ENCODE measurements around the gene PDZD2.

The PDZD2 gene

DNA sequence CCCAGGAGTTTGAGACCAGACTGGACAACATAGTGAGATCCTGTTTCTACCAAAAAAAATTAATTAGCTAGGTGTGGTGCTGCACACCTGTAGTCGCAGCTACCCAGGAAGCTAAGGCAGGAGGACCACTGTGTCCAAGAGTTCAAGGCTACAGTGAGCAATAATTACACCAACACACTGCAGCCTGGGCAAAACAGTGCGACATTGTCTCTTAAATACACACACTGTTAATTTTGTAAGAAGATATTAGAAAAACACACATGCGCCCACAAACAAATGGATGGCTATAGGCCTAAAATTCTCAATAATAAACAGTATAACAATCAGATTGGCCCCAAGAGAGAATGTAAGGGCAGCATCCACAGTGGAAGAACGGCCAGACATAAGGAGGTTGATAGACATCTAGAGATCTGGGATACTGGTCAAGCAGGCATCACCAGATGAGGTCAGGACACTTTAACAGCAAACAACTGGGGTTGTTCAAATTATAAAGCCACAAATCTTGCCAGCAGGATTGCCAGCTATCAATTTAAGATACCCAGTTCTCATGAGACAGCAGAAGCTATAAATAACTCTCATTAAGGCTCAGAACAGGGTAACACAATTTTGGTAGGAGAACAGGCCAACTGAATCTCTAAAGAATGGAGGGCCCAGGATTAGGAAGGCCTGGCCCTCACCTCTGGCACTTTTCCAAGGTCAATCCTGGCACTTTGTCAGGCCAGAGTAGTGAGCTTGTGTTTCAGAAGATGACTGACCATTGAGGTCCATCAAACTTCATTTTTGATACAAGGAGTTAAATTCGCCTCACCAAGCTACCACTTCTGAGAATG is 505.7 kb downstream of the PDZD2 start:
- no peak for DNase-seq (ENCODE audit: low read depth)

DNA sequence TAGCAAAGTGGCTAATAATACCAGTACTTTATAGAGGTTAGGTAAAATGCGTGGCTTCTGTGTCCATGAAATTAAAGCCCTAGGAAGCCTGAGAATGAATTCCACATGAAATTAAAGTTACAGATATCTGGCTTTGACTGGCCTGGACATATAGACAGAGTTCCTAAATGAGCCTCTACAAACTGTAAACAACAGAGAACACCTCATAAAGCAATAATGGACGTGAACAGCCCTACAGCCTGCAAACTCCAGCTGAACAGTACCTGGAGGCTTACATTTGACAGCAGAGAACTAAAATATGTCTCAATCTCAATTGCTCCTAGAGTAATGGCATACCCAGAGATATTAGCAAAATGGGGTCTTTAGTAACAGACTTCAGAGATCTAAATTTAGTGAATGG is 506.4 kb downstream of the PDZD2 start:
- DNase-seq (ENCODE audit: low read depth): no peak

DNA sequence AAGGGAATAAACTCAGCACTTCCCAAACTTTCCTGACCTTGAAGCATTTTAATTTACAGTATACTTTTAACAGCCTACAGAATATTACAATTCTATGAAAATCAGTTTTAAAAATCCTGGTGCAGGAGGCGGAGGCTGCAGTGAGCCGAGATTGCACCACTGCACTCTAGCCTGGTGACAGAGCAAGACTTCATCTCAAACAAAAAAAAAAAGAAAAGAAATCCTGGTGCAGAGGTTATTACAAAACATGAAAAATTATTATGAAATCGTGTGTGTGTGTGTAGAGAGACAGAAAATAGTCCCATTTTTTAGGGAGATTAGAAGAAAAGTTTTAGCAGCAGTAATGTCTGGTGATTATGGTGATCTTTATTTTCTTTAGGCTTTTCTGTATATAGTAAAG is 508.3 kb downstream of the PDZD2 start:
- peak; percentile 58 for DNase-seq (ENCODE audit: low read depth)

DNA sequence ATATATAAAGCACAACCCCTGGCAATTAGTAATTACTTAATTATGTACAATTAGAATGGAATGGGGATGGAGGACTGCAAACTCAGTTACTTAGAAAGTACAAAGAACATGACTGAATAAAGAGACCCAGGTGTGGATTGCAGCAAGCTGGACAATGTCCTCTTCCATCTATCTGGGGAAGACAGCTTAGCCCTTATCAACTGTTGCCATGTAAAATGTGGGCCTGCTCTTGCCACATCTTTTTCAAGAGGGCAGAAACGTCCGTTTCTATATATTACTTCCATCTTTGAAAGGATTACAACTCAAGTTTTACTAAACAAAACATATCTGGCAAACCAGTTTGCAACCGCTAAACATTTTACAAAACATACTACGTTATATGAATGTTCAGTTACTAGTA is 509.0 kb downstream of the PDZD2 start:
- DNase-seq (ENCODE audit: low read depth): no peak

DNA sequence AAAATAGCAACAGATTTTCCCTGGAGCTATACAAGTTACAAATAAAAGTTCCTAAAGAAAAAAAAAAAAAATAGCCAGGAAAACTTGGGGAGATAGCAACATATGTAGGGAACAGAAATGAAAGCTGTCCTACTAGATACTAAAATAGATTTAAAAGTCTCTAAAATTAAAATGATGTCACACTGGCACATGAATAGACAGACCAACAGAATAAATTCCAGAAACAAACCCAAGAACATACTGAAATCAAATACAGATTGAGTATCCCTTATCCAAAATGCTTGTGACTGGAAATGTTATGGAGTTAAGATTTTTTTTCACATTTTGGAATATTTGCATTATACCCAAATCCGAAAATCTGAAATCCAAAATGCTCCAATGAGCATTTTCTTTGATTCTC is 511.4 kb downstream of the PDZD2 start:
- no peak for DNase-seq (ENCODE audit: low read depth)

DNA sequence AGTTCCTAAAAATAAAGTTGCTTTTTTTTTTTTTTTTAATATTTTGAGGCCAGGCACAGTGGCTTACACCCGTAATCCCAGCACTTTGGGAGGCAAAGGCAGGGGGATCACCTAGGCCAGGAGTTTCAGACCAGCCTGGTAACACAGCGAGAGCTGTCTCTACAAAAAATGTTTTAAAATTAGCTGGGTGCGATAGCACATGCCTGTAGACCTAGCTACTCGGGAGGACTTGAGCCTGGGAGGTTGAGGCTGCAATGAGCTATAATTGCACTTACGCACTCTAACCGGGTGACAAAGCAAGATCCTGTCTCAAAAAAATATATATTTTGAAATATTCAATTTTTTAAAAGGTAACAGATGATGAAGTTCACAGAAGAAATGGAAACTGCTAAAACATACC is 512.3 kb downstream of the PDZD2 start:
- no peak for DNase-seq (ENCODE audit: low read depth)

DNA sequence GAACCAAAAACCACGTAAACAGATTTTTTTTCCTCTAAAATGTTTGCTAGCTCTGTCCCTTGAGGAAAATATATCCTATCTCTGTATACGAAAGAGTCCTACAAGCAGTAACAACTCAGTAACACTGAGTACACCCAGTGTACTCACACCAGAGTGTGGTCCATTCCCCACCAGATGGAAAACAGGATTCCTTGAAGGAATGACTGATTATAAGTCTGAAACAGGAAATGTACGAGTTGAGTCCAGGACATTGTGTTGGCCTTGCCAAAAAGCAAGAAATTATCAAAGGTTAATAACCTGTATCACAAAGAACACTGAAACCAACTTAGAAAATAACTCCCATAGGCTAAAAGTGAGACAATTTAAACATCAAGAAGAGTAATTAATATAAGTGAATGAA is 514.8 kb downstream of the PDZD2 start:
- DNase-seq (ENCODE audit: low read depth): no peak

DNA sequence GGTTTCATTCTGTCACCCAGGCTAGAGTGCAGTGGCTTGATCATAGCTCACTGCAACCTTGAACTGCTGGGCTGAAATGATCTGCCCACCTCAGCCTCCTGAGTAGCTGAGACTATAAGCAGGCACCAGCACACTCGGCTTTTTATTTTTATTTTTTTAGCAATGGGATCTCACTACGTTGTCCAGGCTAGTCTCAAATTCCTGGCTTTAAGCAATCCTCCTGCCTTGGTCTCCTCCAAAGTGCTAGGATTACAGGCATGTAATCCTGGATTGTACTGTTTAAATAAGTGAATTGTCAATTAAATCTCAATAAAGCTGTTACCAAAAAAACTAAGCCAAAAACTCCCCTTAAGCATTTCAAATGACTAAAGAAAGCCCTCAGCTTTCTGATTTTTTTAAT is 516.3 kb downstream of the PDZD2 start:
- DNase-seq (ENCODE audit: low read depth): no peak

DNA sequence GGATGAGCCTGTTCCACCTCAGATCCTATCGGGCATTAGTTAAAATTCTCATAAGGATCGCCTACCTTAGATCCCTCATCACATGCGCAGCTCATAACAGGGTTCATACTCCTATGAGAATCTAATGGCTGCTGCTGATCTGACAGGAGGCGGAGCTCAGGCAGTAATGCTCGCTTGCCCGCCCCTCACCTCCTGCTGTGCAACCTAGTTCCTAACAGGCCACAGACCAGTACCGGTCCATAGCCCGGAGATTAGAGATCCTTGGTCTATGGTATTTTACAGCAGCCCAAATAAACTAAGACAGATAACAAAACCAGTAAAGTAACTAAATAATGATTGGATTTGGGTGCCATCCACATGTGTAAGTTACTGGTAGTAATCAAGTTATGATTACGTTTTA is 517.7 kb downstream of the PDZD2 start:
- DNase-seq (ENCODE audit: low read depth): no peak

DNA sequence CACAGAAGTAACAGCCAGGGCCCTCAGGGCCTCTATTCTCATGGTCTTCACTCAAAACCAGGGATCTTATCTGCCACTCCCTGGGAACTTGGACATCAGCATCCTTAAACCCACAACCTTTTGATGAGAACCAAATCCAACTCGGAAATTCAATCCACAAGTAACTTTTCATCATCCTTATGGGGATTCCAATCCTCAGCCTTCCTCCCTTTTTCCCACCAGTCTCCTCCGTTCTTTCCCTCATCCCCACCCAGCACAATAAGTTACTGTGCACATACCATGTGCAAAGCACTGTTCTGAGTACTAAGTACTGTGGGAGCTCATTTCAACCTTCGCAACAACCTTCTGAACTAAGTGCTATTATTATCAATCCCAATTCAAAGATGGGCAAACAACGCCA is 518.1 kb downstream of the PDZD2 start:
- no peak for DNase-seq (ENCODE audit: low read depth)

DNA sequence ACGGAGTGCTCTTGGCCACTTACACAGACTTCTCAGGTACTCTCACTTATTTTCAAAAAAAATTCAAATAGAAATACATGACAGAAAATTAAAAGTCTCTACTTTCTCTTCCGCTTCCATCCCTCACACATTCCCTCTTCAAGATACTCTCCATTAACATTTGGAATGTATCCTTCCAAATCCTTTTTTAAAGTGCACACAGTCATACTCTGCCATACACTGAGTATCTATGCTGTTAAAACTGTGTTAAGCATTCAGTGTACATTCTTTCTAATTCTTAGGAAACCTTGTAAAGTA is 519.7 kb downstream of the PDZD2 start:
- no peak for DNase-seq (ENCODE audit: low read depth)

DNA sequence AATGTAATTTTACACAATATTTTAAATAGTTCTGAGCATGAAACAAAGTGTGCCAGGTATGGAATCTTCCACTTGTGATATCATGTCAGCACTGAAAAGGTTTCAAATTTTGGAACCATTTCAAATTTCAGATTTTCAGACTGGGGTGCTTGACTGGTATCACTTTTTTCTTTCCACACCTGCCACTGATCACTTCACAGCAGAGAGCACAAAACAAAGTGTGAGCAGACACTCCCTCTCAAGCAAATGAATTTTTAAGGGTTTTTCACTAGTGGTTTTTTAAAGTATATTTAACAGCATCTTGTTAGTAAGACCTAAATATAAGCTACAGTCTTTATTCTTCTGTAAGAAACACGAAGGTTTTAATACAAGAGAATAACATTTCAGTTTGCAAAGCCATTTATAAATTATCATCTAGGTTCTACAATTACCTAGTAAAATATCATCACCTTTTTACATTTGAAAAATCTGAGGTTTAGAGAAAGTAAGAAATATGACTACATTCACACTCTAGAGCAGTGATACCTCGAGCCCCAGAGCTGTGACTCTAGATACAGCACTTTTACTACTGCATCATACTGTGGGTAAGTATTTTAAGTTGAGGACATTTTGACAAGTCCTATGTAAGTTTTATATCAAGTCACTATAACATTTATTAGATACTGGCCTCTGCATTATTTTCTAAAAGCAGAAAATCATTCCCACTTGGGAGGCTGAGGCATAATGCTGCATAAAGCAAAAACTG is 520.6 kb downstream of the PDZD2 start:
- no peak for DNase-seq (ENCODE audit: low read depth)

DNA sequence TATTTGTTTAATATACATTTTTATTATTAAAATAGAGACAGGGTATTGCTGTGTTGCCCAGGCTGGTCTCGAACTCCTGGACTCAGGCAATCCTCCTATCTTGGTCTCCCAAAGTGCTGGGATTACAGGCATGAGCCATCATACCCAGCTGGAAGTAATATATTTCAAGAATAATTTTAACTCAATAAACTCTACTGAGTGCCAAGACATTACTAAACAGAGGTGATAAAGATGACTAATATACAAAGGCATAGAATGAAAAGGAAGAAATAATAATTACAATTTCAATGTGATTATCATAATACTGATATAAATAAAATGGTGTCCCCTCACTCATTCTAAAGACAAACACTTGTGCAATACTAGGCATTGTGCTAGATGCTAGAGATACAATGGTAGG is 521.3 kb downstream of the PDZD2 start:
- no peak for DNase-seq (ENCODE audit: low read depth)
